ES-I3 (cell line): ENCODE data around the gene CA10.

ENCODE experiments used
- H3K36me3 ChIP-seq: 2 replicates; pipeline ENCODE4 v1.6.1; 2013; ENCODE audit warnings: mild to moderate bottlenecking, low read length, control low read depth, moderate library complexity; ENCODE audit not compliant: insufficient read depth
- H3K4me1 ChIP-seq: 2 replicates; pipeline ENCODE4 v1.6.1; 2013; ENCODE audit warnings: mild to moderate bottlenecking, control low read depth, low read length; ENCODE audit not compliant: insufficient read depth
- H3K9ac ChIP-seq: 2 replicates; pipeline ENCODE4 v1.6.1; 2013; ENCODE audit warnings: low read depth, mild to moderate bottlenecking, low read length, moderate library complexity
- H3K9me3 ChIP-seq: 2 replicates; pipeline ENCODE4 v1.6.1; 2013; ENCODE audit warnings: mild to moderate bottlenecking, low read length, moderate library complexity; ENCODE audit not compliant: control insufficient read depth, insufficient read depth

The CA10 gene

GRCh38 chr17:51873302-51873701 lies 285.2 kb downstream of the CA10 start:
- H3K9ac ChIP-seq: no peak overlapping the region
- no peaks in the 10 kb centered on the region for H3K9me3 ChIP-seq
- H3K36me3 ChIP-seq: no peaks in the 10 kb centered on the region
- no peaks in the 10 kb centered on the region for H3K4me1 ChIP-seq

DNA sequence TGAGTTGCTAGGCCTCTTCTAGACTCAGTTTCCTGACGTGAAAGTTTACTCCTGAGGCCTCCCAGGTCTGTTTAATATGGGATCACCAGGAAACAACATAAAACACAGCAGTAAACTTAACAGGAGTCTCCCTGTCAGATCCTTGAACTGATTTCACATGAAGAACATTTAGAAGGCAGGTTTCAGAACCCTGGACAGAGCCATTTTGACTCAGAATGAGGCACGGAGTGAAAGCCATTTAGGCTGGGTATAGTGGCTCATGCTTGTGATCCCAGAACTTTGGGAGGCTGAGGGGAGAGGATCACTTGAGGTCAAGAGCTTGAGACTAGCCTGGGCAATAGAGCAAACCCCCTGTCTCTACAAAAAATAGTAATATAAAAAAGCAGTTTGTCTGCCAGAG lies 289.1 kb downstream of the CA10 start:
- Histone ChIP-seq H3K9ac (no peak overlapping the region), H3K36me3 (no peaks in the 10 kb centered on the region), H3K9me3 (no peaks in the 10 kb centered on the region), H3K4me1 (no peaks in the 10 kb centered on the region)

DNA sequence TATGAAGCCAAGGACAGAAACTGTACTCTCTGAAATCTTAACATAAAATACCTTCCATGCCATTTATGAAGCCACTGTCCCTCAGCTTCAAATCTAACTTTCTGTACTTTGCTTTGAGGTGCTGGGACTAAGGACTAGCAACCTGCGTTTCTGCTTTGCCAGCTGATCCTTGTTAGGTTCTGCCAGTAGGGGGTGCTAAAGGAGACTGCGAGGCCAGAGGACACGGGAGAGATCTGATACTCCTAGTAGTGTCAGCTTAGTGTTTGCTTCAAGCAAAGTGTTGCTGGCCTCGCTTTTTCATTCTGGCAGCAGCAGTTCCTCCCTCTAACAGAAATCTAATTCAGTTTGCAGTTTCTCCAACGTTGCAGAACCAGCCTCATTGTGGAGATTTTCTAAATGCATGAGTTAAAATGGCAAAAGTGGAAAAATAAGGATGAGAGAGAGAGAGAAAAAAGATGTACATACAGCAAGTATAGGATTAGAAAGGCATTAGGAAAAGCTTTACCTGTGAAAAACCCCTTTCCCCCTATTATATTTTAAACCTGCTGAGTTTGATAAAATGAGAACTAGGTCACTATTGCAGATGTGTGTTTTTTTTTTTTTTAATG lies 297.5 kb downstream of the CA10 start:
- Histone ChIP-seq H3K9me3 (no peaks in the 10 kb centered on the region), H3K4me1 (no peaks in the 10 kb centered on the region), H3K36me3 (no peaks in the 10 kb centered on the region), H3K9ac (no peak overlapping the region)

DNA sequence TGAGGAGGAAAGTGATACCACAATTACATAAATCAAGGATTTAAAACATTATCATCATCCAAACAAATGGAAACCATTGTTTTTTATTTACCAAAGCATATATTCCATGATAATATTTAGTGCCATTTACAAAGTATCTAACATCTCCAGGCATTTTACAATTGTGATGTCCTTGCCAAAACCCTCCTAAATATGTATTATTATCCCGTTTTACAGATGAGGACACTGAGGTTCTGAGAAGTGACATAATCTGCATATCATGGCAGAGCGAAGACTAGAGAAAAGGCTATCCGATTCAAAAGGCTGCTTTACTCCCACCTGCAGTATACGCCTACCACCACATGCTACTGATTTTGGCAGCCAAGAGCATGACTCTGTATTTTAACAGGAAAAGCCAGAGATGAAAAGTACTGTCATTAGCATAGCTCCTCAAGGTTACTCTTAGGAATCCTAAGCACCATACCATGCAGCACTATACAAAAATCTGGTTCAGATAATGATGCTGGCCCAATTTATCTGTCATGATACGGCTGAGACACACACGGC lies 301.4 kb downstream of the CA10 start:
- H3K9ac ChIP-seq: no peak overlapping the region

GRCh38 chr17:51855806-51856205 lies 302.7 kb downstream of the CA10 start:
- H3K4me1 ChIP-seq: no peaks in the 10 kb centered on the region
- H3K36me3 ChIP-seq: no peaks in the 10 kb centered on the region
- no peak overlapping the region for H3K9ac ChIP-seq
- no peaks in the 10 kb centered on the region for H3K9me3 ChIP-seq

More for the DNA sequence above, 301.4 kb downstream of the CA10 start:
- Histone ChIP-seq H3K9me3 (no peaks in the 10 kb centered on the region), H3K36me3 (no peaks in the 10 kb centered on the region), H3K4me1 (no peaks in the 10 kb centered on the region)

DNA sequence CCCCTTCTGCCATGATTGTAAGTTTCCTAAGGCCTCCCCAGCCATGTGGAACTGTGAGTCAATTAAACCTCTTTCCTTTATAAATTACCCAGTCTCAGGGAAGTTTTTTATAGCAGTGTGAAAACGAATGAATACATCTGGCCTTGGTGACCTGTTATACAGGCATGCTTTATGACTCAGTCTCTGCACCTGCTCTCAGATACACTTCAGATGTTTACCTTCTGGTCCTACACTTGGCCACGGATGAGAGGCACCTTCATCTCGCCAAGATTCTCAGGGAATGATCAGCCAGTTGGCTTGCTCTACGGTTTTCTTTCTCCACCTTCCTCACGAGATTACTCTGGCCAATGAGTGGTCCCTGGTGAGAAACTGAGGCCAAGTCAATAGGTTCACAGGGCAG lies 304.7 kb downstream of the CA10 start:
- no peaks in the 10 kb centered on the region for H3K9me3 ChIP-seq
- H3K4me1 ChIP-seq: no peaks in the 10 kb centered on the region
- no peaks in the 10 kb centered on the region for H3K36me3 ChIP-seq

GRCh38 chr17:51852603-51853002 lies 305.9 kb downstream of the CA10 start:
- Histone ChIP-seq H3K36me3 (no peaks in the 10 kb centered on the region), H3K9ac (no peak overlapping the region), H3K4me1 (no peaks in the 10 kb centered on the region), H3K9me3 (no peaks in the 10 kb centered on the region)

More for the DNA sequence above, 304.7 kb downstream of the CA10 start:
- H3K9ac ChIP-seq: no peak overlapping the region

DNA sequence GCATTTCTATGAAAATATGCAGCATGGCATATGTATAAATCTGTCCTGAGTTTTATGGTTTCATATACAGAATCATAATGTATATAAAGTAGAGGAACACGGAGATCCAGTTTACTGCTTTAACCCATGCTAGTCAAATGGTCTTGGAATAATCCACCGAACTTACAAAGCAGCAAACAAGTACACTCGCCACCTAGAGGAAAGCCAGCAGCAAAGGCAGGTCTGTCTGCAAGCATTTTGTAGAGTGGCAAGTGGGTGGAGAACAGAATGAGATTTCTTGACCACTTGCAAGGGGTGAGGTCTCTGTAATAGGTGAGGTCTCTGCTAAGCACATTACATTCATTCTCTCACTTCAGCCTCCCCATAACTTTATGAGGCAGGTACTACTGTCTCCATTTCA lies 308.3 kb downstream of the CA10 start:
- no peaks in the 10 kb centered on the region for H3K9me3 ChIP-seq
- H3K4me1 ChIP-seq: no peaks in the 10 kb centered on the region
- no peak overlapping the region for H3K9ac ChIP-seq
- no peaks in the 10 kb centered on the region for H3K36me3 ChIP-seq

- Histone ChIP-seq H3K36me3 (no peaks in the 10 kb centered on the region), H3K4me1 (no peaks in the 10 kb centered on the region), H3K9ac (no peak overlapping the region), H3K9me3 (no peaks in the 10 kb centered on the region)
Observed at GRCh38 chr17:51848451-51848850, 310.1 kb downstream of the CA10 start.

DNA sequence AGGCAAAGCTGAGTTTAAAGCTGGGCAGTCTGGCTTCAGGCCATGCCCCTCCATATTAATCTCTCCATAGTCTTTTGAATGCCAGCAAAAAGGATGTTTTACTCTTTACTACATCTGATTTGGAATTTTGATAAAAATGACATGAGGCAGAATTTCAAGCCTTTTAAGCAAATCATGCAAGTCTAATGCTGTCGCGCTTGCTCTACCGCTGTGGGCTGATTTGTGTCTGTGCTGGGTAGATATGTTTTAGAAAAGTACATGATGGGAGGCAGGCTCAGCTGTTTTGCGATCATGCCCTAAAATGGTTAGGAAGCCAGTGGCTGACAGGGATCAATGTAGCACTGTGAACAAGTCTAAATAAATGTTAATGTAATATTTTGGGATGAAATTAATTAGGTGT lies 311.9 kb downstream of the CA10 start:
- H3K36me3 ChIP-seq: no peaks in the 10 kb centered on the region
- no peak overlapping the region for H3K9ac ChIP-seq
- H3K4me1 ChIP-seq: no peaks in the 10 kb centered on the region
- no peaks in the 10 kb centered on the region for H3K9me3 ChIP-seq

- no peak overlapping the region for H3K9ac ChIP-seq
- no peaks in the 10 kb centered on the region for H3K4me1 ChIP-seq
Observed at GRCh38 chr17:51845776-51846175, 312.7 kb downstream of the CA10 start.

GRCh38 chr17:51842763-51843162 lies 315.8 kb downstream of the CA10 start:
- Histone ChIP-seq H3K9ac (no peak overlapping the region), H3K4me1 (no peaks in the 10 kb centered on the region), H3K9me3 (no peaks in the 10 kb centered on the region), H3K36me3 (no peaks in the 10 kb centered on the region)

More at GRCh38 chr17:51845776-51846175, 312.7 kb downstream of the CA10 start:
- H3K9me3 ChIP-seq: no peaks in the 10 kb centered on the region
- no peaks in the 10 kb centered on the region for H3K36me3 ChIP-seq

GRCh38 chr17:51841669-51842068 lies 316.8 kb downstream of the CA10 start:
- no peaks in the 10 kb centered on the region for H3K36me3 ChIP-seq
- H3K9me3 ChIP-seq: no peaks in the 10 kb centered on the region
- no peak overlapping the region for H3K9ac ChIP-seq
- H3K4me1 ChIP-seq: no peaks in the 10 kb centered on the region

DNA sequence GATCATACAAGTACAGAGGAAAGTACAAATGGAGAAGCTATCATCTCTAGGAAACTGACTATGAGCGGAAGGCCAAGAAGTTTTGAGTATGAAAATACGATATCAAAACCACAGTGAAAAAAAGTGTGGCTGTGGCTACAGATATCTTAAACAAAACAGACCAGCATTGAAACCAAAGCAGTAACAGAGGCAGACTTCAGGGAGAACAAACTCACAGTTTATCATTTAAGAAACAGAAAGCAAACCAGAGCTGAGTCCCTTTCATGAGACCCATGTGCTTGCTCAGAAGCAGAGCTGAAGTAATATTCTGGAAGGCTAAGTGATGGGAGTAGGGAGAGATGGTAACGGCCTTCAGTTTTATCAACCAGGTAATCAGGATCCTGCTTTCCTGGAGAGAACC lies 317.8 kb downstream of the CA10 start:
- Histone ChIP-seq H3K9ac (no peak overlapping the region), H3K4me1 (no peaks in the 10 kb centered on the region), H3K9me3 (no peaks in the 10 kb centered on the region), H3K36me3 (no peaks in the 10 kb centered on the region)

DNA sequence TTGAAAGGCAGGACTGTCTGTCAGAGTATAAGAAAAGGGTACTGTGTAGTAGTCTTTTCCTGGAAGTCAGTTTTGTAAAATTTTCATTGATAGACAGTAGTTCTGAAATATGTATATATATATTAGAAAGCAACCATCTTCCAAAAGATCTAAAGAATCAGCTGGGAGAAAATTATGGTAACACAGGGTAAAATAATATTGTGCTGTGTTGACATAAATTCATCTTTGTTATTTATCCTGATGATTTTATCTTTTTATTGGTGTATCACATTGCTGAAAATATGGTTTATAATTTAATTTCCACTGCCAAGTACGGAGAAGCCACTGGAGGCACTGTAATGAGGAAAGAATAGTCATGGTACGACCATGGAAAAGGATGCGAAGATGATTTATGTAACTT lies 324.9 kb downstream of the CA10 start:
- no peaks in the 10 kb centered on the region for H3K36me3 ChIP-seq
- no peak overlapping the region for H3K9ac ChIP-seq
- H3K9me3 ChIP-seq: no peaks in the 10 kb centered on the region
- H3K4me1 ChIP-seq: peaks cover 8% of the 10 kb centered on the region; the same call in 1 of the 2 replicates
